OCI-LY3 (cell line): ENCODE results near the gene NDUFA13.

Experiments
- EZH2phosphoT487 ChIP-seq: fragments of 200-600 bp; shearing (Covaris generic); IDR thresholded peaks from 2 replicates; pipeline ENCODE4 v1.6.1; 2018; ENCODE audit warnings: antibody characterized with exemption, mixed run types, low read depth
- TF ChIP-seq, protein P1 (sequence below): fragments of 200-600, 300-600 bp; sonication (generic); IDR thresholded peaks from 2 replicates; pipeline ENCODE4 v1.5.1; 2014; ENCODE audit warnings: antibody characterized with exemption, low read length, low read depth

DNA sequence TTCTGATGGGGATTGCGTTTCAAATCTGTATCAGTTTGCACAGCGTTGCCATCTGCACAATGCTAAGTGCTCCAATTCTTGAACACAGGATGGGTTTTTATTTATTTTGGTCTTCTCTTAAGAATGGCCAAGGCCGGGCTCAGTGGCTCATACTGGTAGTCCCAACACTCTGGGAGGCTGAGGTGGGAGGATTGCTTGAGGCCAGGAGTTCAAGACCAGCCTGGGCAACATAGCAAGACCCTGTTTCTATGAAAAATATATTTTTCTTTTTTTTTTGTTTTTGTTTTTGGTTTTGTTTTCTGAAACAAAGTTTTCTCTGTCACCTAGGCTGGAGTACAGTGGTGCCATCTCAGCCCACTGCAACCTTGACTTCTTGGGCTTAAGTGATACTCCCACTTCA, 7.2 kb downstream of the NDUFA13 start:
- TF ChIP-seq, protein P1, sequence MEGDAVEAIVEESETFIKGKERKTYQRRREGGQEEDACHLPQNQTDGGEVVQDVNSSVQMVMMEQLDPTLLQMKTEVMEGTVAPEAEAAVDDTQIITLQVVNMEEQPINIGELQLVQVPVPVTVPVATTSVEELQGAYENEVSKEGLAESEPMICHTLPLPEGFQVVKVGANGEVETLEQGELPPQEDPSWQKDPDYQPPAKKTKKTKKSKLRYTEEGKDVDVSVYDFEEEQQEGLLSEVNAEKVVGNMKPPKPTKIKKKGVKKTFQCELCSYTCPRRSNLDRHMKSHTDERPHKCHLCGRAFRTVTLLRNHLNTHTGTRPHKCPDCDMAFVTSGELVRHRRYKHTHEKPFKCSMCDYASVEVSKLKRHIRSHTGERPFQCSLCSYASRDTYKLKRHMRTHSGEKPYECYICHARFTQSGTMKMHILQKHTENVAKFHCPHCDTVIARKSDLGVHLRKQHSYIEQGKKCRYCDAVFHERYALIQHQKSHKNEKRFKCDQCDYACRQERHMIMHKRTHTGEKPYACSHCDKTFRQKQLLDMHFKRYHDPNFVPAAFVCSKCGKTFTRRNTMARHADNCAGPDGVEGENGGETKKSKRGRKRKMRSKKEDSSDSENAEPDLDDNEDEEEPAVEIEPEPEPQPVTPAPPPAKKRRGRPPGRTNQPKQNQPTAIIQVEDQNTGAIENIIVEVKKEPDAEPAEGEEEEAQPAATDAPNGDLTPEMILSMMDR: no peak
- no peak for TF ChIP-seq EZH2phosphoT487
